Measurements from ENCODE around the gene CHSY3.
"Not testable (repeated sequence)": the region's sequence is repeated elsewhere in the genome, so short reads cannot be mapped to it uniquely, and the experiment has no call there.

The CHSY3 gene

GRCh38 chr5:130171699-130172098 lies 267.4 kb downstream of the CHSY3 start:
- no peak for DNase-seq

- DNase-seq: no peak
These were observed 278.9 kb downstream of the CHSY3 start for GRCh38 chr5:130183115-130183514.

GRCh38 chr5:130189961-130190360 lies 285.7 kb downstream of the CHSY3 start:
- no peak for DNase-seq

- DNase-seq: no peak
These were observed 294.7 kb downstream of the CHSY3 start for GRCh38 chr5:130198927-130199326.

GRCh38 chr5:130206686-130207085 lies 302.4 kb downstream of the CHSY3 start:
- no peak for DNase-seq

GRCh38 chr5:130213607-130214006 lies 309.3 kb downstream of the CHSY3 start:
- DNase-seq: no peak

- no peak for DNase-seq
These were observed 312.0 kb downstream of the CHSY3 start for GRCh38 chr5:130216286-130216685.

- no peak for DNase-seq
These were observed 318.3 kb downstream of the CHSY3 start for GRCh38 chr5:130222573-130222972.

GRCh38 chr5:130226556-130226955 lies 322.3 kb downstream of the CHSY3 start:
- not testable (repeated sequence) for DNase-seq

- no peak for DNase-seq
These were observed 323.4 kb downstream of the CHSY3 start for GRCh38 chr5:130227699-130228098.

GRCh38 chr5:130231786-130232185 lies 327.5 kb downstream of the CHSY3 start:
- no peak for DNase-seq

GRCh38 chr5:130234816-130235215 lies 330.6 kb downstream of the CHSY3 start:
- DNase-seq: no peak

Measured in NCI-H2029 (cell line).